Liver (tissue), 3 donors: ENCODE measurements around the gene IQSEC3.

Source experiments
- CTCF ChIP-seq: fragments of 150-350 bp; IDR thresholded peaks from 2 replicates; pipeline ENCODE4 v1.5.1; 2017; ENCODE audit warnings: improper control_type of control experiment, low read depth, low read length; ENCODE audit not compliant: missing input control
- EGR1 ChIP-seq, 2 donors: IDR thresholded peaks; 2 replicates each; pipeline ENCODE4 v1.6.1; 2016 to 2018; ENCODE audit warnings: antibody characterized with exemption in 2 of 2, low read depth in 2 of 2
- HNF4A ChIP-seq, 2 donors: conservative IDR thresholded peaks; 2 replicates each; pipeline ENCODE4 v1.6.1; 2016; ENCODE audit warnings: antibody characterized with exemption in 2 of 2, mild to moderate bottlenecking in 2 of 2
- JUND ChIP-seq, 2 donors: IDR thresholded peaks; 2 replicates each; pipeline ENCODE4 v1.6.1; 2016; ENCODE audit warnings: antibody characterized with exemption in 2 of 2
- MAX ChIP-seq: IDR thresholded peaks from 2 replicates; pipeline ENCODE4 v1.6.1; 2016; ENCODE audit warnings: antibody characterized with exemption
- RAD21 ChIP-seq, 2 donors: IDR thresholded peaks; 2 replicates each; pipeline ENCODE4 v1.6.1; 2016; ENCODE audit warnings: antibody characterized with exemption in 2 of 2, mild to moderate bottlenecking in 2 of 2
- REST ChIP-seq: IDR thresholded peaks from 2 replicates; pipeline ENCODE4 v1.6.1; 2016; ENCODE audit warnings: antibody characterized with exemption, mild to moderate bottlenecking
- SP1 ChIP-seq: IDR thresholded peaks from 2 replicates; pipeline ENCODE4 v1.6.1; 2018; ENCODE audit warnings: antibody characterized with exemption, mild to moderate bottlenecking
- TAF1 ChIP-seq: conservative IDR thresholded peaks from 2 replicates; pipeline ENCODE4 v1.6.1; 2016; ENCODE audit warnings: antibody characterized with exemption, mild to moderate bottlenecking
- YY1 ChIP-seq: IDR thresholded peaks from 2 replicates; pipeline ENCODE4 v1.6.1; 2016; ENCODE audit warnings: antibody characterized with exemption, mild to moderate bottlenecking
- ZBTB33 ChIP-seq: IDR thresholded peaks from 2 replicates; pipeline ENCODE4 v1.6.1; 2016; ENCODE audit warnings: antibody characterized with exemption
- donor health status: healthy.
- donor health status: healthy.

GRCh38 chr12:212715-213526, 146.4 kb downstream of the IQSEC3 start:
- TF ChIP-seq CTCF = no peak
- peak; percentile 87 for TF ChIP-seq HNF4A (conservative IDR thresholded peaks at IDR 0.05)
- peak; percentile 48 for TF ChIP-seq SP1
- TF ChIP-seq MAX = peak; percentile 18
- TF ChIP-seq JUND (IDR thresholded peaks at IDR 0.05) = peak in 1 of 2 donors; percentile 28
- TF ChIP-seq YY1 = no peak
- no peak for TF ChIP-seq TAF1
- no peak for TF ChIP-seq ZBTB33
- peak in 1 of 2 donors; percentile 8 for TF ChIP-seq EGR1 (IDR thresholded peaks at IDR 0.05; ENCODE audit: low read depth in 2 of 2)
- TF ChIP-seq RAD21 (IDR thresholded peaks at IDR 0.05) = no peak
- TF ChIP-seq REST = no peak
